DOHH2 (cell line): ENCODE results near the gene SYNE4.

Source experiments
- EZH2phosphoT487 ChIP-seq: fragments of 200-600 bp; sonication (generic); IDR thresholded peaks from 2 replicates; pipeline ENCODE4 v1.6.1; 2017; ENCODE audit warnings: borderline replicate concordance, mild to moderate bottlenecking, antibody characterized with exemption, low read length, moderate library complexity, mixed read lengths
- TF ChIP-seq, protein P1 (sequence below): fragments of 200-600 bp; sonication (generic); IDR thresholded peaks from one replicate; pipeline ENCODE4 v1.5.1; 2014; ENCODE audit warnings: antibody characterized with exemption, mild to moderate bottlenecking, low read depth, low read length; ENCODE audit not compliant: poor library complexity, severe bottlenecking

DNA sequence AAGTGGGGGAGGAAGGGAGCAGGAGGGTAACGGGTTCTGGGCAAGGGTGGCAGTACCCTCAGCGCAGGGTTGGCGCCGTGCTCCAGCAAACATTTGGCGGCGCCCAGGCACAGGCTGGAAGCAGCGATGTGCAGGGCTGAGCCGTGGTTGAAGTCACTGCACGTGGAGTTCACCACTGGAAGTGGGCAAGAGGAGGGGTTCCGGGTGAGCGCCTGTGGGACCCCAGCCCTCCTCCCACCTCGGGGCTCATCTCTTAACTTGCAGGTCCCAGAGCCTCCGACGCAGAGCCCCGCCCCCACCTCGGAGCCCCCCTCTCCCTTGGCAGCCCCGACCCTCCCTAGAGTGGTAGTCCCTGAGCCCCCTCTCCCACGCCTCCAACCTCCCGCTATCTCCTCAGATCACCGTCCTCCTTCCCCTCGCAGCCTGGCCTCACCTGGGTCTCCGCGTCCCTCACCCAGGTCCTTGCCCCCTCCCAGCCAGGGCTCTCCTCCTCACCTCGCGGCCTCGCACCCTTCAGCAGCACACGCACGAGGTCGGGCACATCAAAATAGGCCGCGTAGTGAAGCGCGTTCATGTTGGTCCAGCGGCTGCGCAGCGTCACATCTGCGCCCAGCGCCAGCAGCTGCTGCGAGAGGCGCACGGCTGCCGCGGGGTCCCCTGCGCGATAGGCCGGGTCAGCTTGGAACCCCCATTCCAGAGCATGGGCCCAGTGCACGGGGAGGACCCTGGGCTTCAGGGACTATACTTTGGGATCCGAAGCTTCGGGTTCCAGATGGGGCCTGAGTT is 17.7 kb upstream of the SYNE4 start:
- no peak for TF ChIP-seq EZH2phosphoT487
- TF ChIP-seq, protein P1, sequence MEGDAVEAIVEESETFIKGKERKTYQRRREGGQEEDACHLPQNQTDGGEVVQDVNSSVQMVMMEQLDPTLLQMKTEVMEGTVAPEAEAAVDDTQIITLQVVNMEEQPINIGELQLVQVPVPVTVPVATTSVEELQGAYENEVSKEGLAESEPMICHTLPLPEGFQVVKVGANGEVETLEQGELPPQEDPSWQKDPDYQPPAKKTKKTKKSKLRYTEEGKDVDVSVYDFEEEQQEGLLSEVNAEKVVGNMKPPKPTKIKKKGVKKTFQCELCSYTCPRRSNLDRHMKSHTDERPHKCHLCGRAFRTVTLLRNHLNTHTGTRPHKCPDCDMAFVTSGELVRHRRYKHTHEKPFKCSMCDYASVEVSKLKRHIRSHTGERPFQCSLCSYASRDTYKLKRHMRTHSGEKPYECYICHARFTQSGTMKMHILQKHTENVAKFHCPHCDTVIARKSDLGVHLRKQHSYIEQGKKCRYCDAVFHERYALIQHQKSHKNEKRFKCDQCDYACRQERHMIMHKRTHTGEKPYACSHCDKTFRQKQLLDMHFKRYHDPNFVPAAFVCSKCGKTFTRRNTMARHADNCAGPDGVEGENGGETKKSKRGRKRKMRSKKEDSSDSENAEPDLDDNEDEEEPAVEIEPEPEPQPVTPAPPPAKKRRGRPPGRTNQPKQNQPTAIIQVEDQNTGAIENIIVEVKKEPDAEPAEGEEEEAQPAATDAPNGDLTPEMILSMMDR = no peak
